Measurements from ENCODE around the gene P2RX7.

P2RX7 gene

DNA sequence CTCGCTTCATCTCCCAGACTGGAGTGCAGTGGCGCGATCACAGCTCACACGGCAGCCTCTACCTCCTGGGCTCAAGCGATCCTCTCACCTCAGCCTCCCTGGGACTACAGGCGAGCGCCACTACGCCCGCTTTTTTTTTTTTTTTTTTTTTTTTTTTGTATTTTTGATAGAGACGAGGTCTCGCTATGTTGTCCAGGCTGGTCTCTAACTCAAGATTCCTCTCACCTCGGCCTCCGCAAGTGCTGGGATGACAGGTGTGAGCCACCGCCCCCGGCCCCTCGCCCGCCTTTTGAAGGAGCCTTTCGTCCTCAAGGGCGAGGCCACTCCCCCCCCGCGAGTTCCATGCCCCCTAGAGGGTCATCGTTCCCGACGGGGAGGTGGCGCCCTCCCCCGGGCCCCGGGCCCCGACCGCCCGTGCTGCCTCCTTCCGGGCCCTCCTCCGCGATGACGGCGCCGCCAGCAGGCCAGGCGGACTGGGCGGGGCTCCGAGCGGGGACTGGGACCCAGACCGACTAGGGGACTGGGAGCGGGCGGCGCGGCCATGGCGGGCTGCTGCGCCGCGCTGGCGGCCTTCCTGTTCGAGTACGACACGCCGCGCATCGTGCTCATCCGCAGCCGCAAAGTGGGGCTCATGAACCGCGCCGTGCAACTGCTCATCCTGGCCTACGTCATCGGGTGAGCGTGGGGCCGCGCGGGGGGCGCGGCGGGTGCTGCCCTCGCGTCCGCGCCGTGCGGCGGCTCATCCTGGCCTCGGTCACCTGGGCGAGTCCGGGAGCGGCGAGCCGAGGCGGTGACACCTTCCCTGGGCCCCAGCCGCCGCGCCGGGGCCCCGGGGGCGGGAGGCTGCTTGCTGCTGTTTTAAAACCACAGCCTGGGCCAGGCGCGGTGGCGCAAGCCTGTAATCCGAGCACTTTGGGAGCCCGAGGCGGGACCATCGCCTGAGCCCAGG lies 77.2 kb downstream of the P2RX7 start, which contains the start of gene P2RX4:
P2RX4 (plus strand) TSS at position 506 of the 949 bp plus-strand sequence; CDS start at position 542, 36 bp downstream.
- H3K27ac Mint-ChIP-seq = peak within 1 kb of the TSS; percentile 91
- H3K4me1 Mint-ChIP-seq (ENCODE audit: low read depth) = peaks cover 47% of the 10 kb centered on the region

GRCh38 chr12:121212875-121213274 lies 80.2 kb downstream of the P2RX7 start:
- DNase-seq = no peak
- Mint-ChIP-seq H3K27me3 (no peaks in the 10 kb centered on the region), H3K9me3 (no peaks in the 10 kb centered on the region), H3K27ac (peak overlapping the region; percentile 52), H3K4me1 (ENCODE audit: low read depth) (peaks cover 64% of the 10 kb centered on the region), H3K36me3 (ENCODE audit: low read depth) (peaks cover 45% of the 10 kb centered on the region), H3K4me3 (no peak overlapping the region)

More for the DNA sequence above, 77.2 kb downstream of the P2RX7 start, which contains the start of gene P2RX4:
- H3K36me3 Mint-ChIP-seq (ENCODE audit: low read depth) = peaks cover 30% of the 10 kb centered on the region
- H3K27me3 Mint-ChIP-seq = no peaks in the 10 kb centered on the region
- H3K9me3 Mint-ChIP-seq = no peaks in the 10 kb centered on the region
- DNase-seq = peak; percentile 93
- peak within 1 kb of the TSS; percentile 85 for H3K4me3 Mint-ChIP-seq

- no peaks in the 10 kb centered on the region for H3K9me3 Mint-ChIP-seq
- H3K27ac Mint-ChIP-seq = peak overlapping the region; percentile 95
- no peaks in the 10 kb centered on the region for H3K27me3 Mint-ChIP-seq
- H3K36me3 Mint-ChIP-seq (ENCODE audit: low read depth) = peaks cover 52% of the 10 kb centered on the region
- peaks cover 58% of the 10 kb centered on the region for H3K4me1 Mint-ChIP-seq (ENCODE audit: low read depth)
- H3K4me3 Mint-ChIP-seq = peak overlapping the region; percentile 49
- peak; percentile 46 for DNase-seq
These were observed 81.6 kb downstream of the P2RX7 start for GRCh38 chr12:121214166-121214777.

DNA sequence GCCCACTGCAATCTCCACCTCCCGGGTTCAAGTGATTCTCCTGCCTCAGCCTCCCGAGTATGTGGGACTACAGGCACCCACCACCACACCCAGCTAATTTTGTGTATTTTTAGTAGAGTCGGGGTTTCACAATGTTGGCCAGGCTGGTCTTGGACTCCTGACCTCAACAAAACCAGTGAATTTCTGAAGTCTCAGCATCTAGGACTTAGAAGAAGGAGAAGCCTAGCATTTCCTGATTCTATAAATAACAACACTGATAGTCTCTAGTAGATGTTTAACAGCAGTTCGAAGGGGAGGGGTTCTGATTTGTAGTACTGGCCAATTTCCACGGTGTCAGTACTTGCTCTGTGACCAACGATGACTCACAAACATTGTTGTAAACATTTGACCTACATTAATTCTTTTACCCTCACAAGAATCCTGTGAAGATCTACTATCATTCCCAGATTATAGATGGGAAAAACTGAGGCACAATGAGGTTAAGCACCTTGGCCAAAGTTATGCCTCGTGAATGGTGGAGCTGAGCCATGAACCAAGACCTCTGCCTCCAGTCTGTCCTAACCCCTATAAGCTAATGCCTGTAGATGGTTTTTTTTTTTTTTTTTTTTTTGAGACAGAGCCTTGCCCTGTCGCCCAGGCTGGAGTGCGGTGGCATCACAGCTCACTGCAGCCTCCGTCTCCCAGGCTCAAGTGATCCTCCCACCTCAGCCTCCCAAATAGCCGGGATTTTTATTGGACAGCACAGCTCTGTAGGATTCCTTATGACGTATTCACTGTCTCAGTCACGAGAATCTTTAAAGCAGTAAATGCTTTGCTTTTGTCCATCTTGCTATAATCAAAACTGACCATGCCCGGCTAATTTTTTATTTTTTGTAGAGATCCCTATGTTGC lies 82.4 kb downstream of the P2RX7 start:
- Mint-ChIP-seq H3K4me1 (ENCODE audit: low read depth) (peaks cover 56% of the 10 kb centered on the region), H3K27ac (peak overlapping the region; percentile 95), H3K4me3 (peak overlapping the region; percentile 49), H3K36me3 (ENCODE audit: low read depth) (peaks cover 56% of the 10 kb centered on the region), H3K9me3 (no peaks in the 10 kb centered on the region), H3K27me3 (no peaks in the 10 kb centered on the region)
- no peak for DNase-seq

DNA sequence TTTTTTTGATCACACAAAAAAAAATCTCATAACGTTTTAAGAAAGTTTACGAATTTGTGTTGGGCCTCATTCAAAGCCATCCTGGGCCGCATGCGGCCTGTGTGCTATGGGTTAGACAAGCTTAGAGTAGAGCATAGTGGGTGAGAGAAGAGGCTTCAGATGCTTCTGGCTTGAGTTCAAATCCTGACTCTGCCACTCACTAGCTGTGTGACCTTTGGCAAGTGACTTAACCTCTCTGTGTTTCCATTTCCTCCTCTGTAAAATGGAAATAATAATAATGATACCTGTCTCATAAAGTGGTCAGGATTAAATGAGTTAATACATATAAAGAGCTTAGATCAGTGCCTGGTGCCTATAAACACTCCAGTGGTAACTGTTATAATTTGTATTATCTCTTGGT lies 83.4 kb downstream of the P2RX7 start:
- Mint-ChIP-seq H3K4me1 (ENCODE audit: low read depth) (peaks cover 48% of the 10 kb centered on the region), H3K36me3 (ENCODE audit: low read depth) (peaks cover 52% of the 10 kb centered on the region), H3K9me3 (no peaks in the 10 kb centered on the region), H3K4me3 (no peak overlapping the region), H3K27me3 (no peaks in the 10 kb centered on the region), H3K27ac (peak overlapping the region; percentile 95)
- no peak for DNase-seq

- Mint-ChIP-seq H3K9me3 (no peaks in the 10 kb centered on the region), H3K4me1 (ENCODE audit: low read depth) (peaks cover 46% of the 10 kb centered on the region), H3K27me3 (no peaks in the 10 kb centered on the region), H3K36me3 (ENCODE audit: low read depth) (peaks cover 53% of the 10 kb centered on the region), H3K4me3 (no peak overlapping the region), H3K27ac (peak overlapping the region; percentile 1)
- no peak for DNase-seq
These were observed 84.4 kb downstream of the P2RX7 start for GRCh38 chr12:121217063-121217462.

DNA sequence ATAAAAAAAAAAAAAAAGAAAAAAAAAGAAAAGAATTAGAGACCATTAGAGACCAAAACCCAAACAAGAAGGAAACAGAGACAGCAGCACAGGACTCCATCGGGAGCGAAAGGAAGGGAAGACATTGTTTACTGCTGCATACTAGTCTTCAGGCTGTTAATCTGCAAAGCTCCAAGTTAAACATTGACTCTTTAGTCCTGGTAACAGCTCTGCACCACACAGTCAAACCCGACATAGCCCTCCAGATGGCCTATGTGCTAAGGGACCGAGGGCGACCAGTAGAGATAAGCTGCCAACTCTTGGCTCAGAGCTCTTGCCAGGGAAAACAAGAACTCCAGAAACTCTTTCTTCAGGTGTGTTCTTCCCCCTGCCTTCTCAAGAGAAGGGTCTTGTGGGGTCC lies 85.1 kb downstream of the P2RX7 start:
- Mint-ChIP-seq H3K27me3 (no peaks in the 10 kb centered on the region), H3K27ac (peak overlapping the region; percentile 37), H3K36me3 (ENCODE audit: low read depth) (peaks cover 54% of the 10 kb centered on the region), H3K4me1 (ENCODE audit: low read depth) (peaks cover 46% of the 10 kb centered on the region), H3K4me3 (no peak overlapping the region), H3K9me3 (no peaks in the 10 kb centered on the region)
- DNase-seq = no peak

GRCh38 chr12:121218588-121219352 lies 86.1 kb downstream of the P2RX7 start:
- Mint-ChIP-seq H3K27ac (peak overlapping the region; percentile 12), H3K9me3 (no peaks in the 10 kb centered on the region), H3K27me3 (no peaks in the 10 kb centered on the region), H3K4me3 (no peak overlapping the region), H3K4me1 (ENCODE audit: low read depth) (peaks cover 46% of the 10 kb centered on the region), H3K36me3 (ENCODE audit: low read depth) (peaks cover 55% of the 10 kb centered on the region)
- DNase-seq = no peak

DNA sequence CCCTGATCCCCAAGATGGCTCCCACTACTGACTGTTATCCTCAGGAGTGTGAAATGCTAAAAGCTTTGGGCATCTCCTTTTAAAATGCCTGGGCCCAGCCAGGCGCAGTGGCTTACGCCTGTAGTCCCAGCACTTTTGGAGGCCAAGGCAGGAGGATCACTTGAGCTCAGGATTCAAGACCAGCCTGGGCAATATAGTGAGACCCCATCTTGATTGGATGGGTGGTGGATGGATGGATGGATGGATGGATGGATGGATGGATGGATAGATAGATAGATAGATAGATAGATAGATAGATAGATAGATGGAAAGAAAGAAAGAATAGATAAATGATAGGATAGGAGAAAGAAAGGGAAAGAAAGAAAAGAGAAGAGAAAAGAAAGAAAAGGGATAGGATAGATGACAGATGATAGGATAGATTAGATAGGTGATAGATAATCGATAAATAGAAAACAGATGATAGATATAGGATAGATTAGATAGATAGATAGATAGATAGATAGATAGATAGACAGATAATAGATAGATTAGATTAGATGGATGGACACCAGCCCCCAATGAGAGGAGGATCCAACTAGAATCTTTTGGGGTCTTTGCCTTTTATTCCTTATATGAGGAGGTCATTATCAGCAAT lies 86.8 kb downstream of the P2RX7 start:
- DNase-seq = no peak
- peaks cover 45% of the 10 kb centered on the region for H3K4me1 Mint-ChIP-seq (ENCODE audit: low read depth)
- no peak overlapping the region for H3K4me3 Mint-ChIP-seq
- peaks cover 54% of the 10 kb centered on the region for H3K36me3 Mint-ChIP-seq (ENCODE audit: low read depth)
- H3K9me3 Mint-ChIP-seq = no peaks in the 10 kb centered on the region
- H3K27ac Mint-ChIP-seq = no peak overlapping the region
- H3K27me3 Mint-ChIP-seq = no peaks in the 10 kb centered on the region

DNA sequence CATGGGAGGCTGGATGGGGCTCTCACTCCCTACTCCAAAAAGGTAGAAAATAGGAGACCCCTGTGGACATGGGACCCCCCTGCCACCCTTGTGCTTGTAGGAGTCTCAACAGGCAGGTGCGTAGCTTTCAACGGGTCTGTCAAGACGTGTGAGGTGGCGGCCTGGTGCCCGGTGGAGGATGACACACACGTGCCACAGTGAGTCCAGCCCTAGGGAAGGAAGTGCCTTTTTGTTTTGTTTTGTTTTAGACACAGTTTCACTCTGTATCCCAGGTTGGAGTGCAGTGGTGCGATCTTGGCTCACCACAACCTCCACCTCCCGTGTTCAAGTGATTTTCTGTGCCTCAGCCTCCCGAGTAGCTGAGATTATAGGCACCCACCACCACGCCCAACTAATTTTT lies 90.2 kb downstream of the P2RX7 start:
- H3K4me3 Mint-ChIP-seq = no peak overlapping the region
- H3K9me3 Mint-ChIP-seq = no peaks in the 10 kb centered on the region
- no peak for DNase-seq
- H3K36me3 Mint-ChIP-seq (ENCODE audit: low read depth) = peaks cover 62% of the 10 kb centered on the region
- no peaks in the 10 kb centered on the region for H3K27me3 Mint-ChIP-seq
- H3K4me1 Mint-ChIP-seq (ENCODE audit: low read depth) = peaks cover 41% of the 10 kb centered on the region
- peak overlapping the region; percentile 78 for H3K27ac Mint-ChIP-seq

GRCh38 chr12:121223292-121224285 lies 90.9 kb downstream of the P2RX7 start:
- Mint-ChIP-seq H3K4me3 (no peak overlapping the region), H3K27me3 (no peaks in the 10 kb centered on the region), H3K27ac (peak overlapping the region; percentile 78), H3K36me3 (ENCODE audit: low read depth) (peaks cover 58% of the 10 kb centered on the region), H3K4me1 (ENCODE audit: low read depth) (peaks cover 41% of the 10 kb centered on the region), H3K9me3 (no peaks in the 10 kb centered on the region)
- peak; percentile 59 for DNase-seq

GRCh38 chr12:121224591-121224990 lies 91.9 kb downstream of the P2RX7 start:
- H3K4me3 Mint-ChIP-seq = no peak overlapping the region
- peak; percentile 50 for DNase-seq
- no peaks in the 10 kb centered on the region for H3K27me3 Mint-ChIP-seq
- H3K36me3 Mint-ChIP-seq (ENCODE audit: low read depth) = peaks cover 65% of the 10 kb centered on the region
- peaks cover 41% of the 10 kb centered on the region for H3K4me1 Mint-ChIP-seq (ENCODE audit: low read depth)
- H3K9me3 Mint-ChIP-seq = no peaks in the 10 kb centered on the region
- peak overlapping the region; percentile 89 for H3K27ac Mint-ChIP-seq
